Measurements from ENCODE around the gene FANCG. TPM values are rescaled to one million over a fixed set of nuclear protein-coding genes. Genes with fewer than 3 reads are reported as not detected.

The FANCG gene
- total RNA-seq, 1 experiment from 2014 or later, result 73.8 TPM

DNA sequence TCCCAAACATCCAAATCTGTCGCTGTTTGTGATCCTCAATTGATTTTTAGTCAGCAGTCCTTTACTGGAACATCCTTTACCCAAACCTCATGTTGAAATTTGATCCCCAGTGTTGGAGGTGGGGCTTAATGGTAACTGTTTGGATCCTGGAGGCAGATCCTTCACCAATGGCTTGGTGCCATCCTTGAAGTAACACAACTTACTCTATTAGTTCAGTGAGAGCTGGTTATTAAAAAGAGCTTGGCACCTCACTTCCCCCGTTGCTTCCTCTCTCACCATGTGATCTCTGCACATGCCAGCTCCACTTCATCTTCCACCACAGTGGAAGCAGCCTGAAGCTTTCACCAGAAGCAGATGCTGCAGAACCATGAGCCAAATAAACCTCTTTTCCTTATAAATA, 49.9 kb downstream of the FANCG start:
- CTCF ChIA-PET, result no interaction called here
- TF ChIP-seq POLR2AphosphoS5 (IDR thresholded peaks at IDR 0.05; ENCODE audit: low read depth, low read length) (no peak), TCF7L2 (IDR thresholded peaks at IDR 0.05; ENCODE audit: low read depth, low read length) (no peak), SIN3A (IDR thresholded peaks at IDR 0.05; ENCODE audit: borderline replicate concordance, insufficient read depth, low read depth, low read length) (no peak)
- TF ChIP-seq, protein P1, sequence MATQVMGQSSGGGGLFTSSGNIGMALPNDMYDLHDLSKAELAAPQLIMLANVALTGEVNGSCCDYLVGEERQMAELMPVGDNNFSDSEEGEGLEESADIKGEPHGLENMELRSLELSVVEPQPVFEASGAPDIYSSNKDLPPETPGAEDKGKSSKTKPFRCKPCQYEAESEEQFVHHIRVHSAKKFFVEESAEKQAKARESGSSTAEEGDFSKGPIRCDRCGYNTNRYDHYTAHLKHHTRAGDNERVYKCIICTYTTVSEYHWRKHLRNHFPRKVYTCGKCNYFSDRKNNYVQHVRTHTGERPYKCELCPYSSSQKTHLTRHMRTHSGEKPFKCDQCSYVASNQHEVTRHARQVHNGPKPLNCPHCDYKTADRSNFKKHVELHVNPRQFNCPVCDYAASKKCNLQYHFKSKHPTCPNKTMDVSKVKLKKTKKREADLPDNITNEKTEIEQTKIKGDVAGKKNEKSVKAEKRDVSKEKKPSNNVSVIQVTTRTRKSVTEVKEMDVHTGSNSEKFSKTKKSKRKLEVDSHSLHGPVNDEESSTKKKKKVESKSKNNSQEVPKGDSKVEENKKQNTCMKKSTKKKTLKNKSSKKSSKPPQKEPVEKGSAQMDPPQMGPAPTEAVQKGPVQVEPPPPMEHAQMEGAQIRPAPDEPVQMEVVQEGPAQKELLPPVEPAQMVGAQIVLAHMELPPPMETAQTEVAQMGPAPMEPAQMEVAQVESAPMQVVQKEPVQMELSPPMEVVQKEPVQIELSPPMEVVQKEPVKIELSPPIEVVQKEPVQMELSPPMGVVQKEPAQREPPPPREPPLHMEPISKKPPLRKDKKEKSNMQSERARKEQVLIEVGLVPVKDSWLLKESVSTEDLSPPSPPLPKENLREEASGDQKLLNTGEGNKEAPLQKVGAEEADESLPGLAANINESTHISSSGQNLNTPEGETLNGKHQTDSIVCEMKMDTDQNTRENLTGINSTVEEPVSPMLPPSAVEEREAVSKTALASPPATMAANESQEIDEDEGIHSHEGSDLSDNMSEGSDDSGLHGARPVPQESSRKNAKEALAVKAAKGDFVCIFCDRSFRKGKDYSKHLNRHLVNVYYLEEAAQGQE (IDR thresholded peaks at IDR 0.05; ENCODE audit: insufficient read depth in 1 of 2, low read depth in 2 of 2, low read length in 1 of 2), result no peak
- TF ChIP-seq, protein P2, sequence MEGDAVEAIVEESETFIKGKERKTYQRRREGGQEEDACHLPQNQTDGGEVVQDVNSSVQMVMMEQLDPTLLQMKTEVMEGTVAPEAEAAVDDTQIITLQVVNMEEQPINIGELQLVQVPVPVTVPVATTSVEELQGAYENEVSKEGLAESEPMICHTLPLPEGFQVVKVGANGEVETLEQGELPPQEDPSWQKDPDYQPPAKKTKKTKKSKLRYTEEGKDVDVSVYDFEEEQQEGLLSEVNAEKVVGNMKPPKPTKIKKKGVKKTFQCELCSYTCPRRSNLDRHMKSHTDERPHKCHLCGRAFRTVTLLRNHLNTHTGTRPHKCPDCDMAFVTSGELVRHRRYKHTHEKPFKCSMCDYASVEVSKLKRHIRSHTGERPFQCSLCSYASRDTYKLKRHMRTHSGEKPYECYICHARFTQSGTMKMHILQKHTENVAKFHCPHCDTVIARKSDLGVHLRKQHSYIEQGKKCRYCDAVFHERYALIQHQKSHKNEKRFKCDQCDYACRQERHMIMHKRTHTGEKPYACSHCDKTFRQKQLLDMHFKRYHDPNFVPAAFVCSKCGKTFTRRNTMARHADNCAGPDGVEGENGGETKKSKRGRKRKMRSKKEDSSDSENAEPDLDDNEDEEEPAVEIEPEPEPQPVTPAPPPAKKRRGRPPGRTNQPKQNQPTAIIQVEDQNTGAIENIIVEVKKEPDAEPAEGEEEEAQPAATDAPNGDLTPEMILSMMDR (IDR thresholded peaks at IDR 0.05), result no peak
- POLR2A ChIA-PET, result no interaction called here

DNA sequence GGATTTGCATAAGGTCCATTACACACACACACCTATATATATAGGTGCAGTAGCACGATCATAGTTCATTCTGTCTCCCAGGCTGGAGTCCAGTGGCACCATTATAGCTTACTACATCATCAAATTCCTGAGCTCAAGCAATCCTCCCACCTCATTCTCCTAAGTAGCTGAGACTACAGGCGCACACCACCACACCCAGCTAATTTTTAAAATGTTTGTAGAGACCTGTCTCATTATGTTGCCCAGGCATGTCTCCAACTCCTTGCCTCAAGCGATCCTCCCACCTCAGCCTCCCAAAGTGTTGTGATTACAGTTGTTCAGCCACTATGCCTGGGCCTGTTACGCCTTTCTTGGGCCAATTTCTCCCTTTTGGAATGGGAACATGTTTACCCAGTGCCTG, 50.5 kb downstream of the FANCG start:
- in situ Hi-C loops (cut with HindIII; ENCODE audit: low pct_unique_long_range_greater_than_20kb, low sequenced_read_pairs), result no loop called here
- CTCF ChIA-PET, result no interaction called here
- TF ChIP-seq SIN3A (IDR thresholded peaks at IDR 0.05; ENCODE audit: borderline replicate concordance, insufficient read depth, low read depth, low read length), result no peak
- no peak; the same call in 1 of the 2 replicates for TF ChIP-seq POLR2AphosphoS5 (IDR thresholded peaks at IDR 0.05; ENCODE audit: low read depth, low read length)
- TF ChIP-seq, protein P2 (IDR thresholded peaks at IDR 0.05), result no peak
- POLR2A ChIA-PET, result no interaction called here
- BruUV-seq (replicated peaks), result no TSS peak
- no peaks in the 10 kb centered on the region for H3K9me3 ChIP-seq (ENCODE audit: control insufficient read depth, insufficient read depth, low read depth, low read length)
- peaks cover 12% of the 10 kb centered on the region for H3K4me1 ChIP-seq (ENCODE audit: control insufficient read depth, insufficient read depth, low read length)
- no peaks in the 10 kb centered on the region for H3K36me3 ChIP-seq (ENCODE audit: control insufficient read depth, insufficient read depth, low read length)
- H3K27ac ChIP-seq (ENCODE audit: low read length), result no peak overlapping the region
- H3K27me3 ChIP-seq (ENCODE audit: control insufficient read depth, insufficient read depth, low read length), result no peaks in the 10 kb centered on the region
- 0 out of 2 replicates have a peak, but pooled peaks have one; percentile 17 for ATAC-seq
- no peak for DNase-seq (ENCODE audit: low read depth, low spot score)
- no peak overlapping the region for H3K4me3 ChIP-seq (ENCODE audit: low read depth in 2 of 2, low read length in 2 of 2)
- intact Hi-C loops (cut with micrococcal nuclease; ENCODE audit: unreplicated experiment), result no loop called here

More for the DNA sequence above, 49.9 kb downstream of the FANCG start:
- Histone ChIP-seq H3K36me3 (ENCODE audit: control insufficient read depth, insufficient read depth, low read length) (no peaks in the 10 kb centered on the region), H3K9me3 (ENCODE audit: control insufficient read depth, insufficient read depth, low read depth, low read length) (no peaks in the 10 kb centered on the region), H3K4me3 (ENCODE audit: low read depth in 2 of 2, low read length in 2 of 2) (no peak overlapping the region), H3K27me3 (ENCODE audit: control insufficient read depth, insufficient read depth, low read length) (no peaks in the 10 kb centered on the region), H3K27ac (ENCODE audit: low read length) (no peak overlapping the region), H3K4me1 (ENCODE audit: control insufficient read depth, insufficient read depth, low read length) (peaks cover 12% of the 10 kb centered on the region)
- ATAC-seq (no peak), DNase-seq (ENCODE audit: low read depth, low spot score) (no peak)
- no TSS peak for BruUV-seq (replicated peaks)
- in situ Hi-C loops (cut with HindIII; ENCODE audit: low pct_unique_long_range_greater_than_20kb, low sequenced_read_pairs), result no loop called here
- intact Hi-C loops (cut with micrococcal nuclease; ENCODE audit: unreplicated experiment), result no loop called here

Measured in Panc1 (cell line).